HG03039 (cell line): Measurements from ENCODE around the gene NR2C2.
A peak's percentile ranks its signal among the peaks of the same experiment; 100 is the strongest.
"Not testable (repeated sequence)": the region's sequence is repeated elsewhere in the genome, so short reads cannot be mapped to it uniquely, and the experiment has no call there.

Experiments used
- ATAC-seq: cut with Tn5 transposase; IDR thresholded peaks from one replicate; pipeline ENCODE4 v1.9.1; 2021; ENCODE audit warnings: mild to moderate bottlenecking, moderate library complexity; ENCODE audit not compliant: unreplicated experiment

The NR2C2 gene

GRCh38 chr3:14957153-14957552 is 9.8 kb downstream of the NR2C2 start:
- no peak for ATAC-seq

GRCh38 chr3:14957925-14958324 is 10.5 kb downstream of the NR2C2 start:
- no peak for ATAC-seq

- ATAC-seq: no peak
Measured at GRCh38 chr3:14959359-14959943, 12.1 kb downstream of the NR2C2 start.

GRCh38 chr3:14962762-14963161 is 15.4 kb downstream of the NR2C2 start:
- no peak for ATAC-seq

- ATAC-seq: no peak
Measured at GRCh38 chr3:14967285-14967684, 19.9 kb downstream of the NR2C2 start.

GRCh38 chr3:14969671-14970070 is 22.3 kb downstream of the NR2C2 start:
- no peak for ATAC-seq

- ATAC-seq: no peak
Measured at GRCh38 chr3:14976317-14976716, 28.9 kb downstream of the NR2C2 start.

GRCh38 chr3:14980689-14981088 is 33.3 kb downstream of the NR2C2 start:
- ATAC-seq: no peak

- ATAC-seq: no peak
Measured at GRCh38 chr3:14984581-14985113, 37.3 kb downstream of the NR2C2 start.

GRCh38 chr3:14988988-14989394 is 41.6 kb downstream of the NR2C2 start:
- ATAC-seq: peak; percentile 99

- no peak for ATAC-seq
Measured at GRCh38 chr3:14989943-14990779, 42.8 kb downstream of the NR2C2 start.

GRCh38 chr3:14990780-14991148 is 43.4 kb downstream of the NR2C2 start:
- ATAC-seq: no peak

GRCh38 chr3:14991151-14991742 is 43.9 kb downstream of the NR2C2 start:
- ATAC-seq: no peak

GRCh38 chr3:14991818-14992612 is 44.6 kb downstream of the NR2C2 start:
- ATAC-seq: no peak

GRCh38 chr3:14997941-14998340 is 50.6 kb downstream of the NR2C2 start:
- no peak for ATAC-seq

GRCh38 chr3:14999182-14999581 is 51.8 kb downstream of the NR2C2 start:
- not testable (repeated sequence) for ATAC-seq

GRCh38 chr3:15007681-15008141 is 60.3 kb downstream of the NR2C2 start:
- no peak for ATAC-seq

- no peak for ATAC-seq
Measured at GRCh38 chr3:15009167-15009566, 61.8 kb downstream of the NR2C2 start.

- ATAC-seq: no peak
Measured at GRCh38 chr3:15010664-15011063, 63.3 kb downstream of the NR2C2 start.

- no peak for ATAC-seq
Measured at GRCh38 chr3:15011174-15011573, 63.8 kb downstream of the NR2C2 start.
